NCI-H510A treated with DMSO at 0.1 percent for 48 hours (cell line): ENCODE data around the gene UNC119.
A peak's percentile ranks its signal among the peaks of the same experiment; 100 is the strongest.

Experiments used
- DNase-seq: peaks from one replicate; lab custom pipeline; 2025; lab: John Stamatoyannopoulos, UW

UNC119 gene

DNA sequence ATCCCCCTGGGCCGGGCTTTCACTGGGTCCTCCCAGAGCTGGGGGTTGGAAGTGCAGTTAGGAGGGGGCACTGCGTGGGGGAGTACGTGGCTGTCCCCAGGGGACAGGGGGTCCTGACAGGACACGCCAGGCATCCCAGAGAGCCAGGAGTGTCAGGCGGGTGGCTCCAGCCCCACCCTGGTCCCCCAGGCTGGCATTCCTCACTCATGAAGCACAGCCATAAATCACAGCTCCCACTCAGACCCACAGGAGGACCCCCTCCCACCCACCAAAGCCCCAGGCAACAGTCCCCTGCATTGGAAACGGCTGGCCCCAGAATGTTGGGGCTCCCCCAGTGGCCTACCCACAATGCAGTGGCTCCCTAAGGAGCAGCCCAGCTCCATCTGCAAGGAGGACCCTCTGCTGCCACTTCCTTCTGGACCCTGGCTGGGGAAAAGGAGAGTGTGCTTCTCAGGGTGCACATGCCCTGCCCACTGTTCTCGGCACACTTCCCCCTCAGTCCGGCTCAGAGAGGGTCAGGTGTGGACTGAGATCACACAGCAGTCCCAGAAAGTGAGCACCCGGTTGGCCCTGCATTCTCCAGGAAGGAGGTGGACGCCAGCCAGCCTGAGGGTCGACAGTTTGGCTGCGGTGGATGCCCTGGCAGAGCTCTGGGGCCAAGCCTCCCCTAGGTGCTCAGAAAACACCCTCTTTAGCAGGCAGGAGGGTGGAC, 53.6 kb downstream of the UNC119 start:
- DNase-seq = no peak

DNA sequence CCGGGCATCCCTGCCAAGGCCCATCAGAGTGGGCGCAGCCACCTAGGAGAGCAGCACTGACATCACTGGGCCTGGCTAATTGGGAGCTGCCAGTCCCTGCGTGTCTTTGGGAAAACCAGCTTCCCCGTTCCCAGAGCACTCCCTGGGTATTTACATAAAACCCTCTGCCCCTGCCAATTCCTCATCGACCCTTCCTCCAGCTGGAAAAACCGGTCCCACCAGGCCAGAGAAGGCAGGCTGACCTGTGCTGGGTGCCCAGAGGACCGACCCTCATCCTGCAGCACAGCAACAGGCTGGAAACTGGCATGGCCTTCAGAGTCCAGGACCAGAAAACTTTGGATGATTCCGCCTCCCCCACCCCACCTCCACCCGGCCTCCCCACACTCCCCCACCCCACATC, 54.5 kb downstream of the UNC119 start:
- DNase-seq = peak; percentile 84
